Vagina (tissue), 2 donors: Measurements from ENCODE around the gene DENND2D. TPM values are rescaled to one million over a fixed set of nuclear protein-coding genes. Genes with fewer than 3 reads are reported as not detected.

Experiments
- DNase-seq, 2 donors: peaks; one replicate each; pipeline ENCODE4 v3.0.0-alpha.2; 2017; ENCODE audit errors: extremely low spot score in 2 of 2
- H3K27ac ChIP-seq: fragments of 200-600 bp; sonication (generic); one replicate; pipeline ENCODE4 v1.5.1; 2019
- H3K27me3 ChIP-seq: fragments of 200-600 bp; sonication (generic); one replicate; pipeline ENCODE4 v1.5.1; 2019
- H3K36me3 ChIP-seq, 2 donors: fragments of 200-600 bp; sonication (generic); one replicate each; pipeline ENCODE4 v1.5.1; 2017 to 2019
- H3K4me1 ChIP-seq: fragments of 200-600 bp; sonication (generic); one replicate; pipeline ENCODE4 v1.5.1; 2019
- H3K4me3 ChIP-seq, 2 donors: fragments of 200-600 bp; sonication (generic); 1 replicate in 1 of 2; 2 replicates in 1 of 2; pipeline ENCODE4 v1.5.1; 2016 to 2019
- H3K9me3 ChIP-seq: fragments of 200-600 bp; sonication (generic); one replicate; pipeline ENCODE4 v1.5.1; 2019
- CTCF ChIP-seq, 3 experiments: fragments of 450-650 bp in 2 of 3; fragments of 200-600 bp in 1 of 3; sonication (generic) in 1 of 3; IDR thresholded peaks; one replicate each; pipeline ENCODE4 v1.5.1; 2017 to 2019; ENCODE audit warnings: antibody characterized with exemption in 3 of 3, mild to moderate bottlenecking in 2 of 3, moderate library complexity in 2 of 3
- POLR2A ChIP-seq, 2 donors: fragments of 450-650 bp; IDR thresholded peaks; one replicate each; pipeline ENCODE4 v1.6.1; 2017; ENCODE audit warnings: antibody characterized with exemption in 2 of 2, mild to moderate bottlenecking in 2 of 2, moderate library complexity in 2 of 2
- POLR2AphosphoS5 ChIP-seq, 2 donors: sonication (generic); formaldehyde crosslinking; IDR thresholded peaks; one replicate each; pipeline ENCODE4 v1.9.0; 2017; ENCODE audit warnings: antibody characterized with exemption in 2 of 2, mild to moderate bottlenecking in 2 of 2, low read depth in 1 of 2; ENCODE audit not compliant: insufficient read depth in 1 of 2
- intact Hi-C: fragments of 100-400 bp; cut with DNase I; formaldehyde crosslinking; loops from one replicate; pipeline ENCODE4 v1.15.1; 2023
- total RNA-seq: library from RNA; depleted of rRNA; stranded (reverse); fragments of >200 nt; gene quantifications from one replicate; pipeline ENCODE4 v1.2.3, GENCODE V29; 2016

The DENND2D gene
- total RNA-seq, 1 donor from 2014 or later, result 25.5 TPM

- no peaks in the 10 kb centered on the region for H3K9me3 ChIP-seq
- intact Hi-C loops, result no loop called here
These were observed 13.8 kb upstream of the DENND2D start for GRCh38 chr1:111214074-111214801.

GRCh38 chr1:111213412-111213811 is 13.0 kb upstream of the DENND2D start:
- no peak for TF ChIP-seq POLR2A (IDR thresholded peaks at IDR 0.05)
- no peak for TF ChIP-seq POLR2AphosphoS5 (IDR thresholded peaks at IDR 0.05; ENCODE audit: insufficient read depth in 1 of 2, low read depth in 1 of 2)
- no peak for TF ChIP-seq CTCF (IDR thresholded peaks at IDR 0.05)
- Histone ChIP-seq H3K4me3 (no peak overlapping the region), H3K27ac (no peak overlapping the region), H3K27me3 (no peaks in the 10 kb centered on the region), H3K36me3 (no peaks in the 10 kb centered on the region), H3K4me1 (no peaks in the 10 kb centered on the region), H3K9me3 (no peaks in the 10 kb centered on the region)
- intact Hi-C loops, result no loop called here
- no peak for DNase-seq

More at GRCh38 chr1:111214074-111214801, 13.8 kb upstream of the DENND2D start:
- Histone ChIP-seq H3K4me1 (no peaks in the 10 kb centered on the region), H3K27ac (no peak overlapping the region), H3K36me3 (no peaks in the 10 kb centered on the region), H3K27me3 (no peaks in the 10 kb centered on the region), H3K4me3 (no peak overlapping the region)
- DNase-seq, result peak in 1 of 2 donors; percentile 52
- TF ChIP-seq POLR2AphosphoS5 (IDR thresholded peaks at IDR 0.05; ENCODE audit: insufficient read depth in 1 of 2, low read depth in 1 of 2) (no peak), CTCF (IDR thresholded peaks at IDR 0.05) (no peak)

GRCh38 chr1:111212634-111213335 is 12.3 kb upstream of the DENND2D start:
- H3K4me3 ChIP-seq, result no peak overlapping the region
- DNase-seq, result no peak
- no peak overlapping the region for H3K27ac ChIP-seq
- no peaks in the 10 kb centered on the region for H3K27me3 ChIP-seq
- H3K4me1 ChIP-seq, result no peaks in the 10 kb centered on the region
- TF ChIP-seq POLR2A (IDR thresholded peaks at IDR 0.05) (no peak), POLR2AphosphoS5 (IDR thresholded peaks at IDR 0.05; ENCODE audit: insufficient read depth in 1 of 2, low read depth in 1 of 2) (no peak), CTCF (IDR thresholded peaks at IDR 0.05) (no peak)
- H3K9me3 ChIP-seq, result no peaks in the 10 kb centered on the region
- intact Hi-C loops, result no loop called here
- H3K36me3 ChIP-seq, result no peaks in the 10 kb centered on the region

- TF ChIP-seq POLR2A (IDR thresholded peaks at IDR 0.05) (no peak), CTCF (IDR thresholded peaks at IDR 0.05) (no peak), POLR2AphosphoS5 (IDR thresholded peaks at IDR 0.05; ENCODE audit: insufficient read depth in 1 of 2, low read depth in 1 of 2) (no peak)
- intact Hi-C loops, result no loop called here
- Histone ChIP-seq H3K4me1 (no peaks in the 10 kb centered on the region), H3K27me3 (no peaks in the 10 kb centered on the region), H3K27ac (no peak overlapping the region), H3K9me3 (no peaks in the 10 kb centered on the region), H3K36me3 (no peaks in the 10 kb centered on the region), H3K4me3 (no peak overlapping the region)
- no peak for DNase-seq
These were observed 11.5 kb upstream of the DENND2D start for GRCh38 chr1:111211921-111212320.

- H3K4me3 ChIP-seq, result no peak overlapping the region
- no peaks in the 10 kb centered on the region for H3K36me3 ChIP-seq
- no peaks in the 10 kb centered on the region for H3K27me3 ChIP-seq
- DNase-seq, result no peak
- intact Hi-C loops, result no loop called here
- no peaks in the 10 kb centered on the region for H3K9me3 ChIP-seq
- TF ChIP-seq POLR2AphosphoS5 (IDR thresholded peaks at IDR 0.05; ENCODE audit: insufficient read depth in 1 of 2, low read depth in 1 of 2) (no peak), CTCF (IDR thresholded peaks at IDR 0.05) (no peak), POLR2A (IDR thresholded peaks at IDR 0.05) (no peak)
- no peak overlapping the region for H3K27ac ChIP-seq
- H3K4me1 ChIP-seq, result peaks cover 8% of the 10 kb centered on the region
These were observed 9.2 kb upstream of the DENND2D start for GRCh38 chr1:111209622-111210021.
